Neuron (in vitro differentiated cells): ENCODE data around the gene ATP6V0E2.

Source experiments
- H2AFZ ChIP-seq: one replicate; pipeline ENCODE4 v1.6.1; 2013; ENCODE audit warnings: low read depth, mild to moderate bottlenecking, inconsistent platforms, low read length, moderate library complexity
- H3K27me3 ChIP-seq: one replicate; pipeline ENCODE4 v1.6.1; 2013; ENCODE audit warnings: low read length; ENCODE audit not compliant: insufficient read depth
- H3K36me3 ChIP-seq: one replicate; pipeline ENCODE4 v1.6.1; 2013; ENCODE audit warnings: low read length; ENCODE audit not compliant: insufficient read depth
- H3K4me1 ChIP-seq: one replicate; pipeline ENCODE4 v1.6.1; 2013; ENCODE audit warnings: low read length; ENCODE audit not compliant: insufficient read depth
- H3K4me3 ChIP-seq: 2 replicates; pipeline ENCODE4 v1.5.1; 2013; ENCODE audit warnings: mild to moderate bottlenecking, low read length, moderate library complexity
- H3K9me3 ChIP-seq: one replicate; pipeline ENCODE4 v1.6.1; 2013; ENCODE audit warnings: low read length

The ATP6V0E2 gene

GRCh38 chr7:149846436-149847046 lies 27.2 kb upstream of the ATP6V0E2 start:
- H2AFZ ChIP-seq: no peak overlapping the region
- no peaks in the 10 kb centered on the region for H3K36me3 ChIP-seq
- no peaks in the 10 kb centered on the region for H3K27me3 ChIP-seq
- H3K4me1 ChIP-seq: no peaks in the 10 kb centered on the region
- no peak overlapping the region for H3K4me3 ChIP-seq
- no peaks in the 10 kb centered on the region for H3K9me3 ChIP-seq

- H3K9me3 ChIP-seq: no peaks in the 10 kb centered on the region
- no peaks in the 10 kb centered on the region for H3K27me3 ChIP-seq
- H2AFZ ChIP-seq: no peak overlapping the region
- peaks cover 5% of the 10 kb centered on the region for H3K36me3 ChIP-seq
- H3K4me1 ChIP-seq: no peaks in the 10 kb centered on the region
- no peak overlapping the region for H3K4me3 ChIP-seq
Observed at GRCh38 chr7:149849174-149849573, 24.6 kb upstream of the ATP6V0E2 start.

- peaks cover 5% of the 10 kb centered on the region for H3K36me3 ChIP-seq
- H3K9me3 ChIP-seq: no peaks in the 10 kb centered on the region
- H3K4me3 ChIP-seq: no peak overlapping the region
- no peak overlapping the region for H2AFZ ChIP-seq
- H3K4me1 ChIP-seq: peaks cover 6% of the 10 kb centered on the region
- no peaks in the 10 kb centered on the region for H3K27me3 ChIP-seq
Observed at GRCh38 chr7:149850007-149850594, 23.7 kb upstream of the ATP6V0E2 start.

GRCh38 chr7:149850716-149851115 lies 23.1 kb upstream of the ATP6V0E2 start:
- Histone ChIP-seq H3K4me1 (peaks cover 10% of the 10 kb centered on the region), H3K27me3 (no peaks in the 10 kb centered on the region), H3K9me3 (no peaks in the 10 kb centered on the region), H3K4me3 (no peak overlapping the region), H2AFZ (no peak overlapping the region), H3K36me3 (peaks cover 5% of the 10 kb centered on the region)

- Histone ChIP-seq H3K36me3 (peaks cover 5% of the 10 kb centered on the region), H3K4me3 (no peak overlapping the region), H2AFZ (no peak overlapping the region), H3K9me3 (no peaks in the 10 kb centered on the region), H3K4me1 (peaks cover 10% of the 10 kb centered on the region), H3K27me3 (no peaks in the 10 kb centered on the region)
Observed at GRCh38 chr7:149851449-149851848, 22.3 kb upstream of the ATP6V0E2 start.

- Histone ChIP-seq H2AFZ (no peak overlapping the region), H3K36me3 (peaks cover 5% of the 10 kb centered on the region), H3K9me3 (no peaks in the 10 kb centered on the region), H3K4me3 (no peak overlapping the region), H3K4me1 (peaks cover 10% of the 10 kb centered on the region), H3K27me3 (no peaks in the 10 kb centered on the region)
Observed at GRCh38 chr7:149853157-149853556, 20.6 kb upstream of the ATP6V0E2 start.

GRCh38 chr7:149854611-149855360 lies 19.0 kb upstream of the ATP6V0E2 start:
- H3K36me3 ChIP-seq: peaks cover 5% of the 10 kb centered on the region
- no peaks in the 10 kb centered on the region for H3K27me3 ChIP-seq
- no peak overlapping the region for H2AFZ ChIP-seq
- peaks cover 10% of the 10 kb centered on the region for H3K4me1 ChIP-seq
- H3K9me3 ChIP-seq: no peaks in the 10 kb centered on the region
- no peak overlapping the region for H3K4me3 ChIP-seq

GRCh38 chr7:149855361-149856305 lies 18.1 kb upstream of the ATP6V0E2 start:
- Histone ChIP-seq H3K9me3 (no peaks in the 10 kb centered on the region), H3K4me1 (peaks cover 10% of the 10 kb centered on the region), H3K36me3 (peaks cover 7% of the 10 kb centered on the region), H3K27me3 (no peaks in the 10 kb centered on the region), H2AFZ (no peak overlapping the region), H3K4me3 (no peak overlapping the region)

GRCh38 chr7:149856583-149856982 lies 17.2 kb upstream of the ATP6V0E2 start:
- Histone ChIP-seq H3K27me3 (no peaks in the 10 kb centered on the region), H3K9me3 (no peaks in the 10 kb centered on the region), H3K36me3 (peaks cover 15% of the 10 kb centered on the region), H2AFZ (no peak overlapping the region), H3K4me1 (peaks cover 10% of the 10 kb centered on the region), H3K4me3 (no peak overlapping the region)

GRCh38 chr7:149859369-149859768 lies 14.4 kb upstream of the ATP6V0E2 start:
- no peaks in the 10 kb centered on the region for H3K27me3 ChIP-seq
- H3K4me1 ChIP-seq: peaks cover 10% of the 10 kb centered on the region
- no peaks in the 10 kb centered on the region for H3K9me3 ChIP-seq
- peaks cover 33% of the 10 kb centered on the region for H3K36me3 ChIP-seq
- no peak overlapping the region for H2AFZ ChIP-seq
- no peak overlapping the region for H3K4me3 ChIP-seq

GRCh38 chr7:149859876-149860275 lies 13.9 kb upstream of the ATP6V0E2 start:
- Histone ChIP-seq H3K27me3 (no peaks in the 10 kb centered on the region), H2AFZ (no peak overlapping the region), H3K4me1 (peaks cover 7% of the 10 kb centered on the region), H3K4me3 (no peak overlapping the region), H3K36me3 (peaks cover 33% of the 10 kb centered on the region), H3K9me3 (no peaks in the 10 kb centered on the region)

GRCh38 chr7:149860821-149861727 lies 12.7 kb upstream of the ATP6V0E2 start:
- Histone ChIP-seq H3K36me3 (peaks cover 33% of the 10 kb centered on the region), H3K9me3 (no peaks in the 10 kb centered on the region), H3K4me1 (no peaks in the 10 kb centered on the region), H3K4me3 (no peak overlapping the region), H3K27me3 (no peaks in the 10 kb centered on the region), H2AFZ (no peak overlapping the region)
